ENCODE results near the gene MBTPS1.

The MBTPS1 gene

DNA sequence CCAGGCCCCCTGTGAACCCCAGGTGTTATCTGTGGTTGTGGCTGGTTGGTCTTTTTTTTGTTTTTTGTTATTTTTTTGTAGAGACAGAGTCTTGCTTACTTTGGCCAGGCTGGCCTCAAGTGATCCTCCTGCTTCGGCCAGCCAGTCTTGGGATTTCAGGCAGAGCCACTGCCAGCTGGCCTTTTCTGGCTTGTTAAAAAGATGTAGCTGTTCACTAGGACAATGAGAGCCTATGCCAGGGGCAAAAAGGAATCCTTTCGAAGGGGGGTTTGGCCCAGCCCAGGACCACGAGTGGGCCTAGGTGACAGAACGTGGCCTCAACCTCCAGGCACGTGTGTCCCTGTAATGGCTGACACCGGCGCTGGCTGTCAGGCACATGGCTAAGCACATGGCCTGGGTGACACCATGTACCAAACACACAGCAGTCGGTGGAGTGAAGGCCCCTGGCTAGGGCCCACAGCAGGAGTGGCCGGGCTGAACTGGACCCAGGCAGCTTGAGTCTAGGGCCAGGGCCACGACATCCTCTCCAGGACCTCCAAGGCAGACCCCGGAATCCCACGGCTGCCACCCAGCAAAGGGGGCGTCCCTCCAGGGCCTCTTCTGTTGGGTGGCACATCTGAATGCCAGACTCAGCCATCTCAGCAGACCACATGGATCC is 67.2 kb downstream of the MBTPS1 start:
- DNase-seq = no peak

DNA sequence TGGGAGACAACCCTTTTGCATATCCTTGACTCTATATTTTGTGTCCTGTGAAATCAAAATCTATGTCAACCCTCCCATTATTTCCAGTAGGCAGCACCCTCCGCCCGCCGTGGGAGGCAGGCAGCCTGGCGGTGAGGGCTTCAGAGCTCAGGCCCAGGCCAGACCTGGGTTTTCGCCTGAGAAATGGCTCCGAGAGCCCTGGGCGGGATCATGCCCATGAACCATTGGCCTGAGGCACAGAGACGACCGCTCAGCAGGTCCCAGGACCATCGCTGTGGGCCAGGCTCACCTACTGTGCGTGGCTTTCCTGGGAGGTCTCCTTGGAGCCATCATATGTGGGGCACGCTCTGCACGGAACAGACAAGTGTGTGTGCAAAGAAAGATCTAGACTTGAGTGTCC is 67.9 kb downstream of the MBTPS1 start:
- no peak for DNase-seq

DNA sequence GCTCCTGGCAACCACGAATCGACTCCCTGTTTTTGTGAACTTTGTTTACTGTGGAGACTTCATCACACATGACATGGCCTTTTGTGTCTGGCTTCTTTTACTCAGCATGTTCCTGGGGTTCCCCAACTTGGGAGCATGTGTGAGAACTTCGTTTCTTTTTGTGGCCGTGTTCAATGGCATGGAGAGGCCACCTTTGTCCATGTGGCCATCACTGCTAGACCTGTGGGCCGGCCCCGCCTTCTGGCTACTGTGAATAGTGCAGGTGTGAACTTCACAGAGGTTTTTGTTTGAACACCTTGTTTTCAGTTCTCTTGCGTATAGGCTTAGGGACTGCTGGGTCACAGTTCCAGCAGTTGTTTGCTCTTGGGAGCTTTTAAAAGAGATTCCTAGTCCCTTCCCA is 68.5 kb downstream of the MBTPS1 start:
- no peak for DNase-seq

DNA sequence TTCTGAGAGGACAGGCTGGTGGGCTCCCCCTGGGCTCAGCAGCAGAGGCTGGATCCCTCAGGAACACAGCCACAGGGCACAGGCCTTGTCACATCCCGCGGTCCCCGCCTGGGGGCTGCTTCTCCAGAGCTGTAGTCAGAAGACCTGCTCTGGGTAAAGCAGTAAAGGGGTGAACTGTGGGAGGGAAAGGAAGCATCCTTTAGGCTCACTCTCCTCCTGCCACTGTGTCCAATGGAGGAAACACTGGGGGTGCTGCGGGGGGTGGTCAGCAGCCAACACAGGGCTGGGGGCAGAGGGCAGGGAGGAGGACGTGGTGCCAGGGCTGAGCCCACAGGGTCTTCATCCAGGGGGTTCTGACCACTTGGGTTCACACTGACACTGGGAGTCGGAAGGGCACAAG is 69.1 kb downstream of the MBTPS1 start:
- DNase-seq = no peak

DNA sequence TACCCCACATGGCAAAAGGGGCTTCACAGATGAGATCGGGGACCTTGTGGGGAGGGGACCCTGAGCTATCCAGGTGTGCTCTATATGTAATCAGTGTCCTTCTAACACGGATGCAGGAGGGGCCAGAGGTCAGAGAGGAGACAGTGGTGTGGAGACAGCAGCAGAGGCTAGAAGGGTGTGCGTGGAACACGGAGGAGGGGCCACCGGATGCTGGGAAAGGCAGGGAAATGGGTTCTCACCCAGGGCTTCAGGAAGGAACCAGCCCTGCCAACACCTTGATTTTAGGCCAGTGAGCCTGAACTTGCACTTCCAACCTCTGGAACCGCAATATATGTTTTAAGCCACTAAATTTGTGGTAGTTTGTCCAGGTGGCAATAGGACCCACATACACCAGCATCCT is 69.5 kb downstream of the MBTPS1 start:
- DNase-seq = no peak

DNA sequence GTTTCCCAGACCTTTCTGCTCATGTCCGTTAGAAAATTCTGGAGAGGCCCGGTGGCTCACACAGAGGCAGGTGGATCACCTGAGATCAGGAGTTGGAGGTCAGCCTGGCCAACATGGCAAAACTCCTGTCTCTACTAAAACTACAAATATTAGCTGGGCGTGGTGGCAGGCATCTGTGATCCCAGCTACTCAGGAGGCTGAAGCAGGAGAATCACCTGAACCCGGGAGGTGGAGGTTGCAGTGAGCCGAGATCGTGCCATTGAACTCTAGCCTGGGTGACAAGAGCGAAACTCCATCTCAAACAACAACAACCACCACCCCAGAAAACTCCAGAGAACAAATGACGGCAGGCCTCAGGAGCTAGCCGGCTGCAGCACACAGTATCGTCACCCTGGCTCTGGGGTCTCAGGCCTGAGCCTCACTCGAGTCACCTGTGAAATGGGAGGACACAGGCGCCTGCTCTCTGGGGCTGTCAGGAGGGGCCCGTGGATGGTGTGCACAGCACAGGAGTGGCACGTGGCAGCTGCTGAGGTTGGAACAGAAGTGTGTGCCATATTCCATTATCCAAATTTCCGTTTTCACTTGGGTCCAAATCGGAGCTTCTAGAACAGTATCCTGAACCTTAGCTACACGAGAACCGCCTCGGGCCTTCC is 70.8 kb downstream of the MBTPS1 start:
- no peak for DNase-seq

DNA sequence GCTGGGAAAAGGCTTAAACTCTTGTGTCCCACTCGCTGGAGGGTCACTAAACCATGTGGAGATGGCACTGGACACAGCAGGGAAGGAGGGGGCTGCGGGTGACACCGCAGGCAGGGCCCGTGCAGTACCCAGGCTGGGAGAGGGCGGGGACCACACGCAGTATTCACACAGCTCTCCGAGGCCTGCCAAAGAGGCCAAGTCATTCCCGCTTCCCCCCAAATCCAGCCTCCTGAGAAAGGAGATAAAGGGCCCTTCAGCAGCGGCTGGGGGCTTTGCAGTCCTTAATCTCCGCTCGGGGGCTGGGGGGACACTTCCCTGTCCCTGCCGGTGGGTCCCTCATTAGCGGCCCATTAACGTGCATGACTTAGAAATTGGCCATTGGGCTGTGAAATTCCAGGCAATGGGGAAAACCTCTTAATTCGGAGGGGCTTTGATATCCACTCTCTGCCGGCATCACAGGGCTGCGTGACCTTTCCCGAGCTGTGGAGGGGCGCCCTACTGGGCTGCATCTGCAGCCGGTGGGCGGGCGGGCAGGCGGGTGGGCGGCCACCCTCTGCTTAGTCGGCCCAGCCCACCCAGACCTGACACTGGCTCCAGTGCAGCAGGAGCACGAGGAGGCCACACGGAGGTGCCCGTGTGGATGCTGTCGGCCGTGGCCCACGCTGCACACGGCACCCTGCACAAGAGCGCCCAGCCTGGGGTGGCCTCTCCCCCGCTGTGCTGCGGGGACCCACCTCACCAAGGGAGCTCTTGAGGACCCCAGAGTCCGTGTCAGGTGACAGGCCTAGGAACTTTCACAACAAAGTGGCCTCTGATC is 71.5 kb downstream of the MBTPS1 start:
- no peak for DNase-seq

DNA sequence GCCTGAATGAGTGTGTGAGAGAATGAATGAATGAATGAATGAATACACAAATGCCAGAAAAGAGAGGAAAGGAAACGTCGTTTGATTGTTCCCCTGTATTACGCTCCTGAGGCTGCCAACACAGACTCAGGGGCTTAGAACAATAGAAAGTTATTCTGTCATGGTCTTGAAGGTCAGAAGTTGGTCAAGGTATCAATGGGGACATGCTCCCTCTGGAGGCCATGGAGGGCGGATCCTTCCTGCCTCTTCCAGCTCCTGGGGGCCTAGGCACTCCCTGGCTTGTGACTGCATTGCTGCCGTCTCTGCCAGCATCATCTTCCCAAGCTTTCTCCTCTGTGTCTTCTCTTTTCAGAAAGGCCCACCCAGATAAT is 72.6 kb downstream of the MBTPS1 start:
- peak; percentile 17 for DNase-seq

DNA sequence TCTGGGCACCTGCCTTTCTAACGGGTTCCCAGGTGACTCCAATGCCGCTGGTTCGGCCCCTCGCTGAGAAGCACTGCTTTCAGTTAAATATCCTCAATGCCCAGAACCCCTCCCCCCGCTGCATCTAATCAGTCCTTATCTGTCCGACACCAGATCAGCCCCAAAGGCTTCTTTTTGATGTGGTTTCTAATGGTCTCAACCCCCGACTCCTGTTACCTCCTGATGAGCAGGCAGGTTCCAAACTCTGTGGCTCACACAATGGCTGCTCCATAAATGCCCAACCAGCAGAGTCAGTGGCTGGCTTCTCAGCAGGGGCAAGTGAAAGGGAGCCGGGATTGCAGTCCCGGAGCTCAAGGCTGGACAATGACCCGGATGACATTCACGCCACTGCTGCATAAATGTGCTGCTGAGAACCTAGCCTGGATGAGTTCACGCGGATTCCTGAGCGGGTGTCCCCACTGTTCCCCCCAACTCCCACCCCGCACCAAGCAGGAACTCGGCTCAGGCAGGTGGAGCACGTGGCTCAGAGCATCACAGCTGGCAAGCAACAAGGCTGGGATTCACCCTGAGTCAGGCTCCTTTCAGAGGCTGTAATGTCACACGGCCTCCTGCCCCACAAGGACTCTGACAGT is 73.1 kb downstream of the MBTPS1 start:
- no peak for DNase-seq

DNA sequence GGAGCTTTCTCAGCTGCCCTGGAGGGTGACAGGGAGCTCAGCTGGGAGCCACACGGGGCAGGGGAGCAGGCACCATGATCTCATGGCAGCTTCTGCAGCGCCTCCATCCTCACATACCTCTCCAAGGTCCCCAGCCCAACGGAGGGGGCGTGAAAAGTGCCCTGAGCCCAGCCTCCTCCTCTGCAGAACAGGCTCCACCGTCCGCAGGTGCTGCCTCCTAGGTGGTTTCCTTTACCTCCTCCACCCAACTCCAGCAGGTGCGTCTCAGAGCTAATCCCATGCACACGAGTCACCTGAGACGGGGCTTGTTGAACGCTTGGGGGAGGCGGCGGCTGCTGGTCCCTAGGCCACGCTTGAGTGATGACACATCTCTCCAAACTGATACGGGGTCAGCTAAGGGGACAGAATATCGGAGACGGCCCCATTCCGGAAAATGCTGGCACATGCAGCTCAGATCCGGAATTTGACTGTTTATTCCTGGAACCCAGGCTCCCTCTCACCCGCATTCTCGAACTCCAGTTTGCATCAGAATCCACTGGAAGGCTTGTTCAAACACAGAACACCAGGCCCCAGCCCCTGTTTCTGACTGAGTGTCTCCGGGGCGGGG is 73.8 kb downstream of the MBTPS1 start:
- DNase-seq = no peak

DNA sequence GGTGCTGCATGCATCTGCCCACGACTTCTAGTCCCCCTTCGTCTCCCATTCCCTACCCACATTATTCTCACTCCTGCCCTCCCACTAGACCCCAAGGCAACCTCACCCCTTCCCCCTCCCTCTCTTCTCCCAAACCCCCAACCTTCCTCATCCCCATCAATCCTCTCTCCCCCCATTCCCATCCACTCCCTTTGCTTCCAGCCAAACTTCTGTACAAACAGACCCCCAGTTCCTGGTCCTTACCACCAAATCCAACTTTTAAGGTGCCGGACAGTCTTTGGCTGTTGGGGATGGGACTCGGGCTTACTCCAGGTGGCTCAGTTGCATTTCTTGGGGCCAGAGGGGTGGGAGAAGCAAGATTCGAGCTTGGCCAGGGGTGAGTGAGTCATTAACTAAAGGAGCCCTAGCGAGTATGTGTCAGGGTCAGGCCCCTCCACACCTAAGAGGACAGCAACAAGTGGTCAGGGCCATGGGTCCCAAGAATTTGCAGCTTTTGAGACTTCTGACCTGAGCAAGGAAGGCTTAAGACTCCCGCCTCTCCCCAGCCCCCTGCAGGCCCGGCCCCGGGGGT is 74.3 kb downstream of the MBTPS1 start, which contains the start of gene SLC38A8:
SLC38A8 (minus strand) TSS at position 488 of the 571 bp plus-strand sequence. CDS start 638 bp downstream, outside the sequence.
- DNase-seq = no peak

DNA sequence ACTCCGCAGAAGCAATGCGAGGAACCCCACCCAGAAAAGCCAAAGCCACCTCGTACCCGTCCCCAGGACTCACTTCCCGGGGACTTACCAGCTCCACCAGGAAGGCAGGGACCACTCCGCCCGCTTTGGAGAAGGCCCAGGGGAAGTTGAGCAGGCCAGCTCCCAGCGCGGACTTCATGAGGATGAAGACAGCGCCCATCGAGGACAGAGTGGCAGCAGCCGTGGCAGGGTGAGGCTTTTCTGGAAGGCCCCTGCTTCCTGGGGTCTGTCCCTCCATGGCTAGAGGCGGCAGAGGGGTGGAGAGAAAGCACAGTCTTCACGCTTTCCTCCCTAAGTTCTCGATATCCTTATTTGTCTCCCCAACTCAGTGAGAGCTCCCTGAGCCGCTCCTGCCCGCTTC is 74.9 kb downstream of the MBTPS1 start:
- no peak for DNase-seq

DNA sequence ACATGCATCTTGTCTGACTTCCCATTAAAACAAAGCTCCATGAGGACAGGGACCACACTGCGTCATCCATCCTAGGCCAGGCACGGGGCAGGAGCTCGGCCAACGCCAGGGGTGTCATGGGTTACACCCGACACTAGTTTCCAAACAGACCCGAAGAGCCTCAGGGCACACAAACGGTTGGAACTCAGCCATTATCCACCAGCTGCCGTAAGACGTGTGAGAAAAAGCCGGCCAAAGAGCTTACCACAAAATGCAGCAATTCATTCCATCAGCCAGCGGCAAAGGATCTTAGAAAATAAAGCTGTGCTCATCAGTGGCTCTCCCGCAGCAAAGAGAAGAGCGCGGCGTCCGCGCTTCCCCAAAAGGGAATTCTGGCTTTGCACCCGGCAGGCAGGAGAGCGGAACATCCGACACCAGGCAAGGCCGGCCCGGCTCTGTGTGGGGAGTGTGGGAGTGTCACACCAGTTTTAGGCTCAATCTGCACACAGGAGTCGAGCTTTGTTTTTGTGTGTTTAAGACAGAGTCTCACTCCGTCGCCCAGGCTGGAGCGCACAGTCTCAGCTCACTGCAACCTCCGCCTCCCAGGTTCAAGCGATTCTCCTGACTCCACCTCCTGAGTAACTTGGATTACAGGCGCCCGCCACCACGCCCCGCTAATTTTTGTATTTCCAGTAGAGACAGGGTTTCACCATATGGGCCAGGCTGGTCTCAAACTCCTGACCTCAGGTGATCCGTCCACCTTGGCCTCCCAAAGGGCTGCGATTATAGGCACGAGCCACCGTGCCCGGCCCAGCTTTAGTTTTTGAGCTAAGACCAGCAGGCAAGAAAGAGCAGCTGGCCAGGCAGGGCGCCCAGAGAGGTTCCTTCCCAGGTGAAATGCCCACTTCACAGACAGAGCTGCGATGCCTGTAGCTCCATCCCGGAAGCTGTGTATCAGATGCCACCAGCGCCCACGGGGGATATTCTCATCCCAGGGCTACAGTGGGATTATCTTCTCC is 75.6 kb downstream of the MBTPS1 start:
- DNase-seq = peak; percentile 39

DNA sequence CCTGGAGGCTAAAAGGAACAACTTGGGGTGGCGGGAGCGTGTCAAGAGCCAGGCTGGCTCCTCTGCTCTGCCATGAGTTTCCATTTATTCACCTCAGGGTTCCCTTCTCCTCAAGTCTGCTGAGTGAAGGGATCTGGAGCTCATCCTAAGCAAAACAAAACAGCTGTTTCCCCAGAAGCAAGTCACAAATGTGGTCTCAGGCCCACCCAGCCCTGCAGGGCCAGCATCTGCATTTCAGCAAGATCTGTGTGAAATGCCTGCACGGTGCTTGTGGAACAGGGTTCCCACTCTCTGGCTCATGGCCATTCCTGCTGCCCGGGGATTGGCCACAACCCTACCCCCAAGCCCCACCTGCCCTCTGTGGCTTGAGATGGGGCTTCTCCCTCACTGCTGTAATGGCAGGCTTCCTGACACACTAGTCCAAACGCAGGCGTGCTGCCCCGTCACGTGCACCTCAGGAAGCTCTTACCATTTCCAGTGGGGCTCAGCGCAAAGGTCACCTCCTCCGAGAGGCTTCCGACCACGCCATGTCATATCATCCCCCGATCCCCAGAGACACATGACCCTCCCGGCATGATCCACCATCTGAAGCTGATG is 76.4 kb downstream of the MBTPS1 start:
- no peak for DNase-seq

DNA sequence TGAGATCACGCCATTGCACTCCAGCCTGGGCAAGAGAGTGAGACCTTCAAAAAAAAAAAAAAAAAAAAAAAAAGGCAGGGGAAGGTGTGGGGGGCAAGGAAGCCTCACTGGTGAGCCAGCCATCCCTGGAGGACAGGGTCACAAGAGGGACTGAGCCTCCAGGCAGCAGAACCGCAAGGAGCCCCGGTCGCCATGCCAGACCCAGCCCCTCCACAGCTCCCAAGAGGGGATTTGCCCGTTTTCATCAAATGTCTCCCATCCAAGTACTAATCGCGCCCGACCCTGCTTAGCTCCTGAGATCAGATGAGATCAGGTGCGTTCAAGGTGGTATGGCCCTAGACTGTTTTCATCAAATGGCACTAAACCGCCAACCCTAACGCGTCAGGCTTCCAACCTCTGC is 77.0 kb downstream of the MBTPS1 start:
- DNase-seq = no peak

DNA sequence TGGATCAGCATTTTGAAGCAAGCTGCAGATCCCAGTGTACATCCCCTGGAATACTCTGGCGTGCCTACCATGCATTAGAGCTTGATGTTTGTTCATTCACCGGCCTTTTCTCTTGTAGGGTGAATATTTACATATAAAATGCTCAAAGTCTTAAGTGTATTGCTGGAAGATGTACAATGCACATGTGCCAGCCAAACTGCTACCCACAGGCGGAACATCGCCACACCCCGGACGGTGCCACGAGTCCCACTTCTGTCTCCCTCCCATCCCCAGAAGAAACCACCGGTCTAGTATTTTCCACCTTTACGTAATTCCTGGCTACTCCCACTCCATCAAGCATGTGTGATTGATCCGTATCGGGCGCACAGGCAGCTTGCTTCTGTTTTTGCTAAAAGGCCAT is 78.3 kb downstream of the MBTPS1 start:
- DNase-seq = no peak

DNA sequence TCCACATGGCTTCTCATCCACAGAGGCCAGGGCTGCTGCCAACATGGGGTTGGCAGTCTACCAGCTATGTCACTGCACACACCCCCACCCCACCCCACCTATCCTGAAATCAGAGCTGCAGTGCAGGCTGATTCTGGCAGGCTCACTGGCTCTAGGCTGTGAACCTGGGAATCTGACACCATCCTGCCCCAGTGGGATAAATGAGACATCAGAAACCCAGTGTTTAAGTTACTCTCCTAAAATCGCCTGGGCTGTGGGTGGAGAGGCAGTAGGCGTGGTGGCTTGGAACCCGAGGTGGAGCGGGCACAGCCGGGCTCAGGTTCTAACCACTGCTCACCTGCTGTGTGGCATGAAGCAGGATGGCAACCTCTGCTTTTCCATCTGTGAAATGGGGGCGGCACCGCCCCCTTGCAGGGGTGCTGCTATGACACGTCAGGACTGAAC is 79.7 kb downstream of the MBTPS1 start:
- DNase-seq = no peak

DNA sequence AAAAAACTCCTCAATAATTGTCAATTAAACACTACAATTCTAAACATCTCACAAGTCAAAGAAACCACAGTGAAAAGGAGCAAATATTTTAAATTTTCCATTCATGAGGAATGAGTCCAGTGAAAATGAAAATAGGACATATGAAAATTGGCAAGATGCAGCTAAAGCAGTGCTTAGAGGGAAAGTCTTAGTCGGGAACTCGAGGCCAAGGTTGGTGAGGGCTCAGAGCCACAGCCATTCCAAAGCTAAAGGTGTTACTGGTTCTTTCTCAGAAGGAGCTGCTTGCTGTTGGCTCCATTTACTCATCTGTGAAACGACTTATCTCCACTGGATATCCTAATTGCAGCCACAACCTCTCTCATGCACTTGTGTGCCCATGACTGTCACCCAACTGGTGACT is 80.6 kb downstream of the MBTPS1 start:
- no peak for DNase-seq

DNA sequence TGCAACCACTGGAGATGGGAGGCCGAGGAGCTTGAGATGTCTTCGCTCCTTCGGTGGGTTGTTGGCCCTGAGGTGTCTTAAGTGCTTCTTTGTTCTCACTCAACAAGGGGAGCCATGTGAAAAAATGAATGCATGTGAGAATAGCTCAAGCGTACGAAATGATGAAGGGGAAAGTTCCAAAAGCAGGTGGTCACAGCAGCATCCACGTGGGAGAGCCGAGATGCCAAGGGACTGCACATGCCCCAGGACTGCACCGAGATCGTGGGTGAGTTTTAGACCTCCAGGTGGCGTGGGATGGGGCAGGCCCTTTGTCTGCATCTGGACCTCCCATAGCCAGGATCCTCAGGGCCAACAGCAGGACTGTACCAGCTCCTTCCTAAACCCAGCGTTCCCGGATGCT is 82.2 kb downstream of the MBTPS1 start:
- DNase-seq = no peak
